HEK293 (cell line): ENCODE measurements around the gene ZIC5.

Source experiments
- BCL11B ChIP-seq: fragments of 450-650 bp; formaldehyde crosslinking; IDR thresholded peaks from 2 replicates; pipeline ENCODE4 v1.5.1; 2016; ENCODE audit warnings: low read depth, missing biosample characterization, missing genetic modification characterization
- CTCF ChIP-seq: fragments of 450-650 bp; formaldehyde crosslinking; IDR thresholded peaks from 2 replicates; pipeline ENCODE4 v1.5.1; 2016; ENCODE audit warnings: missing biosample characterization, missing genetic modification characterization
- MZF1 ChIP-seq: fragments of 450-650 bp; formaldehyde crosslinking; IDR thresholded peaks from 2 replicates; pipeline ENCODE4 v1.5.1; 2017; ENCODE audit warnings: missing biosample characterization, missing genetic modification characterization, borderline replicate concordance
- OVOL3 ChIP-seq: fragments of 450-650 bp; formaldehyde crosslinking; IDR thresholded peaks from 2 replicates; pipeline ENCODE4 v1.5.1; 2016; ENCODE audit warnings: missing biosample characterization, missing genetic modification characterization
- SP2 ChIP-seq: fragments of 450-650 bp; formaldehyde crosslinking; IDR thresholded peaks from 2 replicates; pipeline ENCODE4 v1.5.1; 2016; ENCODE audit warnings: missing biosample characterization, missing genetic modification characterization
- ZBTB8A ChIP-seq: fragments of 450-650 bp; formaldehyde crosslinking; IDR thresholded peaks from 2 replicates; pipeline ENCODE4 v1.5.1; 2016; ENCODE audit warnings: missing biosample characterization, missing genetic modification characterization
- ZNF121 ChIP-seq: fragments of 450-650 bp; formaldehyde crosslinking; IDR thresholded peaks from 2 replicates; pipeline ENCODE4 v1.5.1; 2016; ENCODE audit warnings: missing biosample characterization, missing genetic modification characterization
- ZNF23 ChIP-seq: fragments of 450-650 bp; formaldehyde crosslinking; IDR thresholded peaks from 2 replicates; pipeline ENCODE4 v1.5.1; 2016; ENCODE audit warnings: missing biosample characterization, missing genetic modification characterization, borderline replicate concordance
- ZNF24 ChIP-seq: fragments of 450-650 bp; formaldehyde crosslinking; IDR thresholded peaks from 2 replicates; pipeline ENCODE4 v1.5.1; 2016; ENCODE audit warnings: missing biosample characterization, missing genetic modification characterization
- ZNF302 ChIP-seq: fragments of 450-650 bp; formaldehyde crosslinking; IDR thresholded peaks from 2 replicates; pipeline ENCODE4 v1.5.1; 2016; ENCODE audit warnings: missing biosample characterization, missing genetic modification characterization, low read depth
- ZNF571 ChIP-seq: fragments of 450-650 bp; formaldehyde crosslinking; IDR thresholded peaks from 2 replicates; pipeline ENCODE4 v1.5.0; 2017; ENCODE audit warnings: missing biosample characterization, missing genetic modification characterization
- TF ChIP-seq, protein P1 (sequence below): fragments of 450-650 bp; formaldehyde crosslinking; IDR thresholded peaks from 2 replicates; pipeline ENCODE4 v1.5.1; 2016; ENCODE audit warnings: missing biosample characterization, missing genetic modification characterization

DNA sequence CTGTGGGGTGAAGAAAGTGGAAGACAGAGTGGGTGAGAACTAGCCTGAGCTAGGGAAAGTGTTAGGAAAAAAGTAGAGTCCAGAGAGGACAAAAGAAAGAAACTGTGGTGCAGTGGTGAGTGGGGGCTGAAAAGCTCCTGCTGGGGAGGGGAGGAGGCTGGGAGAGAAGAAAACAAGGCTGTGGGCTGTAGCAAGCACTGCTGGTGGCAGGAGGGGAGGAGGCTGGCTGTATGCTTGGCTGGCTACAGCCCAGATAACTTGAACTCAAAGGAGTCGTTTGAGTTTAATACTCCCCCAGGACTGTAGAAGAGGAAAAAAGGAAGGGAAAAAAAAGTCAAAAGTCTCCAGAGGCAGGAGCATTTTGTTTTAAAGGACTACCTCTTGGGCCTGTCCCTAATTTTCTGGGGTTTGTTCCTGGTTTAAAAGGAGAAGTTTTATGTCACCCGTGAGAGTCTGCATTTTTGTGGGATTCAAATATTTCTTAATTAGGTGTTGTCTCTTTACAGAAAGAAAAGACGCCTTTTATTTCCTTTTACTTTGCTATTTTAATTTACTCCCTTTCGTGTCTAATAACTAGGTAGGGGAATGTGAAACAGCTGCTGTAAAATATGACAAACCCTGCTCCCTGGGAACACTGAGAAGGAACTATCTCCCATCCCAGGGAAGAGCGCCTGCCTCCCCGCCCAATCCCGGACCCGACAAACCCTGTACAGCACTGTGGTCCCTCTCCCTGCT, 21.7 kb downstream of the ZIC5 start:
- TF ChIP-seq BCL11B (tag by site-specific recombination) (no peak), CTCF (no peak), ZBTB8A (tag by site-specific recombination) (peak; percentile 32; the same call in 1 of the 2 replicates), ZNF23 (no peak), SP2 (tag by site-specific recombination) (no peak), ZNF121 (no peak), ZNF571 (no peak), ZNF24 (tag by site-specific recombination) (no peak), MZF1 (tag by site-specific recombination) (no peak), ZNF302 (tag by site-specific recombination) (no peak), OVOL3 (tag by site-specific recombination) (no peak)
- TF ChIP-seq, protein P1, sequence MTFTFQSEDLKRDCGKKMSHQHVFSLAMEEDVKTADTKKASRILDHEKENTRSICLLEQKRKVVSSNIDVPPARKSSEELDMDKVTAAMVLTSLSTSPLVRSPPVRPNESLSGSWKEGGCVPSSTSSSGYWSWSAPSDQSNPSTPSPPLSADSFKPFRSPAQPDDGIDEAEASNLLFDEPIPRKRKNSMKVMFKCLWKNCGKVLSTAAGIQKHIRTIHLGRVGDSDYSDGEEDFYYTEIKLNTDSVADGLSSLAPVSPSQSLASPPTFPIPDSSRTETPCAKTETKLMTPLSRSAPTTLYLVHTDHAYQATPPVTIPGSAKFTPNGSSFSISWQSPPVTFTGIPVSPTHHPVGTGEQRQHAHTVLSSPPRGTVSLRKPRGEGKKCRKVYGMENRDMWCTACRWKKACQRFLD (tag by site-specific recombination), result no peak
